ENCODE measurements around the gene GCNT2. TPM values are rescaled to one million over a fixed set of nuclear protein-coding genes. Genes with fewer than 3 reads are reported as not detected.
"Not testable (repeated sequence)": the region's sequence is repeated elsewhere in the genome, so short reads cannot be mapped to it uniquely, and the experiment has no call there.

Gene GCNT2
- total RNA-seq, 1 donor from 2014 or later: 14.8 TPM

DNA sequence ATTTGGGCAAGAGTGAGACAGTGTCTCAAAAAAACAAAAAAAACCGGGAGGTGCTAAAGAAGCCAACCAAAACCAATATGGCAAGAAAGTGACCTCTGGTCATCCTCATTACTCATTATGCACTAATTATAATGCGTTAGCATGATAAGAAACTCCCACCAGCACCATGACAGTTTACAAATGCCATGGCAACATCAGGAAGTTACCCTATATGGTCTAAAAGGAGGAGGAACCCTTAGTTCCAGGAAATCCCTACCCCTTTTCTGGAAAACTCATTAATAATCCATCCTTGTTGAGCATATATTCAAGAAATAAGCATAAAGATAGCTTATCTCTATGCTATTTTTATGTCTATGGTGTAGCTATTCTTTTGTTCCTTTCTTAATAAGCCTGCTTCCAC is 141.6 kb downstream of the GCNT2 start:
- no peak for DNase-seq

DNA sequence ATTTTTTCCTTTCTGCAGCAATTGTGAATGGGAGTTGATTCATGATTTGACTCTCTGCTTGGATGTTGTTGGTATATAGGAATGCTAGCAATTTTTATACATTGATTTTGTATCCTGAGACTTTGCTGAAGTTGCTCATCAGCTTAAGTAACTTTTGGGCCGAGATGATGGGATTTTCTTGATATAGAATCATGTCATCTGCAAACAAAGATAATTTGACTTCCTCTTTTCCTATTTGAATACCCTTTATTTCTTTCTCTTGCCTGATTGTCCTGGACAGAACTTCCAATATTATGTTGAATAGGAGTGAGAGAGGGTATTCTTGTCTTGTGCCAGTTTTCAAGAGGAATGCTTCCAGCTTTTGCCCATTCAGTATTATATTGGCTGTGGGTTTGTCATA is 144.4 kb downstream of the GCNT2 start:
- DNase-seq: not testable (repeated sequence)

DNA sequence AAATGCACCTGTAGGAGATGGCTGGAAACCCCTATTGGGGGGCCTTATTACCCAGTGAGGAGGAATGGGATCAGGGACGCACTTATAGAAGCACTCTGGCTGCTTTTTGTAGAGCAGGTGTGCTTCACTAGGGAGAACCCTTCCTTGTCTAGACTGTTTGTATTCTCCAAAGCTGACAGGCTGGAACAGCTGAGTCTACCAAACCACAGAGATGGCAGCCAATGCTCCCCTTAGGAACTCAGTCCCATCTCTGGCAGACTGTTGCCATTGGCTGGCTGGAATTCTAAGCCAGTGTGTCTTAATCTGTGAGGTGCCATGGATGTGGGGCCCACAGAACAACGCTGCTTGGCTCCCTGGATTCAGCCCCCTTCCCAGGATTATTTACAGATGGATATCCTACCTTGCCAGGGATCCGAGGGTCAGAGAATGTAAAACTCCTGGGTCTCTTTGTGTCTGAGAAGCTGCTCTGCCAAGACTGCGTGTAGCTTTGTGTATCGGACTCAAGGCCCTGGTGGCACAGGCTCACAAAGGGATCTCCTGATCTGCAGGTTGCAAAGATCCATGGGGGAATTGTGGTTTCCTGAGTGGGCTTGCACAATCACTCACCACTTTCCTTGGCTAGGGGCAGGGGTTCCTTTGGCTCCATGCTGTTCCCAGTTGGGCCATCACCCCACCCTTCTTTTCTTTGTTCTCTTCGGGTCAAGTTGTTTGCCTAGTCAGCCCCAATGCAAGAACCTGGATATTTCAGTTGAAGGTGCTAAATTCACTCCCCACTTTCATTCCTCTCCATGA is 147.2 kb downstream of the GCNT2 start:
- DNase-seq: no peak

DNA sequence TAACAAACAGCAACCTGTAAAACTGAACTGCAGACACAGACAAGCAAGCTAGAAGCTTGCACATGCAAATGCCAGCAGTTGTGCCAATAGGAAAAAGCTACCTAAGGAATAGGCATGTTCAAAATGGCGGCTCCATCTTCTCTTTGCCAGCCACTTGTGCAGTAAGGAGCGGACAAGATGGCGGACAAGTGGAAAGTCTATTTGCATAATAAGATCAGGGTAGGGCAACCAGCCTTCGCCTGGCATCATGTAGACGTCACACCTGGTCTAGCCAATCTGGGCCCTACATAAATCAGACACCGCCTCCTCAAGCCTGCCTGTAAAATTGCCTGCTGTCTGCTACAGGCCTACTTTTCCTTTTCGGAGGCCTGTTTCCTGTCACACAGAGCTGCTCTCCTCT is 155.3 kb downstream of the GCNT2 start:
- DNase-seq: no peak

DNA sequence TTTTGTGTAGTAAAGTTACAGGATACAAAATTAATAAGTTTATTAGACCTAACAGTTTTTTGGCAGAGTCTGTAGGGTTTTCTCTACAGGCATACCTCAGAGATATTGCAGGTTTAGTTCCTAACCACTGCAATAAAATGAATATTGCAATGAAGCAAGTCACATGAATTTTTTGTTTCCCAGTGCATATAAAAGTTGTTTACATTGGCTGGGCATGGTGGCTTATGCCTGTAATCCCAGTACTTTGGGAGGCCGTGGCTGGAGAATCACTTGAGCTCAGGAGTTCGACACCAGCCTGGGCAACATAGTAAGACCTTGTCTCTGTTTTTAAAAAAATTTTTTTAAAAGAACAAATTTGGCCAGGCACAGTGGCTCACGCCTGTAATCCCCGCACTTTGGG is 157.3 kb downstream of the GCNT2 start:
- DNase-seq: no peak

Small RNA genes lying within 50 kb of the gene (small RNA-seq; reads per million reads assigned to genes)
- gene RF00019: not detected

Other genes with a start within 250 kb of the GCNT2 start
- gene TFAP2A, start 106.3 kb upstream of the GCNT2 start, total RNA-seq: not detected
- 1.7 TPM for gene C6orf52, start 173.3 kb downstream of the GCNT2 start, total RNA-seq
- 22.1 TPM for gene PAK1IP1, start 173.6 kb downstream of the GCNT2 start, total RNA-seq
- gene TMEM14C, start 201.7 kb downstream of the GCNT2 start, total RNA-seq: 34.2 TPM
- 48.8 TPM for gene TMEM14B, start 226.5 kb downstream of the GCNT2 start, total RNA-seq